GM12878 (cell line): ENCODE data around the gene CARD14. TPM values are rescaled to one million over a fixed set of nuclear protein-coding genes. Genes with fewer than 3 reads are reported as not detected.

ENCODE experiments used
- ATAC-seq: fragments of 200-7000 bp; cut with Tn5 transposase; 3 replicates; pipeline ENCODE4 v1.9.1; 2020; ENCODE audit warnings: mild to moderate bottlenecking, moderate library complexity
- BruUV-seq: library from RNA; stranded (reverse); fragments of 400-500 nt; replicated peaks from 2 replicates; lab custom pipeline; 2021; lab: Mats Ljungman, UMichigan
- CTCF ChIA-PET: fragments of 300-600 bp; sonication (Branson Sonifier 250); formaldehyde crosslinking; extraction: SDS; loops from one replicate; lab custom pipeline; 2021; ENCODE audit warnings: inconsistent platforms; lab: Yijun Ruan, JAX
- POLR2A ChIA-PET: fragments of 350-600 bp; formaldehyde crosslinking; extraction: SDS; loops from one replicate; lab custom pipeline; 2021; ENCODE audit warnings: inconsistent platforms; lab: Charles Lee
- RAD21 ChIA-PET: fragments of 300-600 bp; sonication (Branson Sonifier 250); formaldehyde crosslinking; loops from one replicate; lab custom pipeline; 2023; ENCODE audit warnings: antibody characterized with exemption; ENCODE audit not compliant: unreplicated experiment; lab: Charles Lee
- SMC1A ChIA-PET: fragments of 300-600 bp; sonication (Branson Sonifier 250); formaldehyde crosslinking; loops from one replicate; lab custom pipeline; 2023; ENCODE audit not compliant: unreplicated experiment, uncharacterized antibody; lab: Charles Lee
- DNase-seq: peaks from one replicate; pipeline ENCODE4 v3.0.0-alpha.2; 2011; ENCODE audit warnings: low read depth, low spot score
- FAIRE-seq: peaks from 3 replicates; lab custom pipeline; 2011; peaks lifted over from hg19 to GRCh38; lab: Jason Lieb, UNC
- H2AFZ ChIP-seq: 2 replicates; pipeline ENCODE4 v1.6.0; 2011; ENCODE audit warnings: low read depth, low read length, control low read depth; ENCODE audit not compliant: control insufficient read depth
- H3K27ac ChIP-seq: 2 replicates; pipeline ENCODE4 v1.5.1; 2011; ENCODE audit warnings: control low read depth; ENCODE audit not compliant: control insufficient read depth, insufficient read depth
- H3K27me3 ChIP-seq, 2 experiments: replicated peaks in 1 of 2; 2 replicates each; pipeline versions ENCODE4 v1.6.0 to v1.6.1; 2011; ENCODE audit warnings: low read length in 1 of 2; ENCODE audit not compliant: control insufficient read depth in 2 of 2, insufficient read depth in 2 of 2
- H3K36me3 ChIP-seq, 2 experiments: 2 replicates each; pipeline ENCODE4 v1.5.1; 2011; ENCODE audit warnings: low read length in 1 of 2; ENCODE audit not compliant: control insufficient read depth in 2 of 2, insufficient read depth in 2 of 2
- H3K4me1 ChIP-seq: 2 replicates; pipeline ENCODE4 v1.6.1; 2011; ENCODE audit warnings: mild to moderate bottlenecking, low read length, moderate library complexity, mixed read lengths; ENCODE audit not compliant: control insufficient read depth, insufficient read depth
- H3K4me2 ChIP-seq: 2 replicates; pipeline ENCODE4 v1.6.0; 2011; ENCODE audit warnings: control low read depth; ENCODE audit not compliant: control insufficient read depth, insufficient read depth
- H3K4me3 ChIP-seq: fragments of 200-600 bp; sonication (generic); 2 replicates; pipeline ENCODE4 v1.5.1; 2016
- H3K79me2 ChIP-seq: 2 replicates; pipeline ENCODE4 v1.6.0; 2011; ENCODE audit warnings: low read length; ENCODE audit not compliant: control insufficient read depth, insufficient read depth
- H3K9ac ChIP-seq: 2 replicates; pipeline ENCODE4 v1.8.0; 2011; ENCODE audit warnings: low read length, control low read depth, mixed read lengths; ENCODE audit not compliant: control insufficient read depth, insufficient read depth
- H3K9me3 ChIP-seq: replicated peaks from 3 replicates; pipeline ENCODE4 v1.5.1; 2011; ENCODE audit warnings: mild to moderate bottlenecking, low read length; ENCODE audit not compliant: control insufficient read depth, insufficient read depth
- H4K20me1 ChIP-seq: 2 replicates; pipeline ENCODE4 v1.6.0; 2011; ENCODE audit not compliant: control insufficient read depth, insufficient read depth
- BMI1 ChIP-seq: fragments of 450-650 bp; IDR thresholded peaks from 2 replicates; pipeline ENCODE4 v1.6.1; 2016; ENCODE audit warnings: mild to moderate bottlenecking, moderate library complexity, borderline replicate concordance
- HDGF ChIP-seq: fragments of 450-650 bp; IDR thresholded peaks from 2 replicates; pipeline ENCODE4 v1.6.1; 2016; ENCODE audit warnings: antibody characterized with exemption
- IRF4 ChIP-seq: IDR thresholded peaks from 2 replicates; pipeline ENCODE4 v1.6.1; 2011; ENCODE audit warnings: low read depth, low read length
- IRF5 ChIP-seq: fragments of 450-650 bp; IDR thresholded peaks from 2 replicates; pipeline ENCODE4 v1.6.1; 2017; ENCODE audit warnings: borderline replicate concordance
- KAT2A ChIP-seq: conservative IDR thresholded peaks from 2 replicates; pipeline ENCODE4 v1.6.1; 2011; ENCODE audit warnings: low read depth, low read length; ENCODE audit not compliant: control insufficient read depth
- MEF2A ChIP-seq: IDR thresholded peaks from 2 replicates; pipeline ENCODE4 v1.6.1; 2011; ENCODE audit warnings: low read depth, mild to moderate bottlenecking, low read length, moderate library complexity; ENCODE audit not compliant: insufficient read depth
- MTA2 ChIP-seq: fragments of 450-650 bp; IDR thresholded peaks from 2 replicates; pipeline ENCODE4 v1.6.1; 2016; ENCODE audit warnings: low read depth, mild to moderate bottlenecking, moderate library complexity
- MYC ChIP-seq: IDR thresholded peaks from 2 replicates; pipeline ENCODE4 v1.6.1; 2011; ENCODE audit warnings: mild to moderate bottlenecking, low read length, moderate library complexity, inconsistent platforms; ENCODE audit not compliant: insufficient read depth, insufficient replicate concordance, insufficient read length, severe bottlenecking
- NFYA ChIP-seq: IDR thresholded peaks from 2 replicates; pipeline ENCODE4 v1.6.1; 2011; ENCODE audit warnings: low read depth, mild to moderate bottlenecking, low read length, improper control_type of control experiment, borderline replicate concordance
- NR2C2 ChIP-seq: IDR thresholded peaks from 2 replicates; pipeline ENCODE4 v1.6.1; 2011; ENCODE audit warnings: borderline replicate concordance, low read depth; ENCODE audit not compliant: control insufficient read depth, insufficient read length
- POLR2A ChIP-seq: IDR thresholded peaks from 2 replicates; pipeline ENCODE4 v1.6.1; 2011; ENCODE audit warnings: low read depth, mild to moderate bottlenecking, low read length
- SREBF1 ChIP-seq: IDR thresholded peaks from 2 replicates; pipeline ENCODE4 v1.6.1; 2012; ENCODE audit warnings: mild to moderate bottlenecking, low read length
- ZBED1 ChIP-seq: IDR thresholded peaks from 2 replicates; pipeline ENCODE4 v1.6.1; 2016; ENCODE audit warnings: borderline replicate concordance
- ZNF207 ChIP-seq: fragments of 450-650 bp; IDR thresholded peaks from 2 replicates; pipeline ENCODE4 v1.6.1; 2014; ENCODE audit warnings: antibody characterized with exemption, mild to moderate bottlenecking, borderline replicate concordance
- WGBS: methylation state at CpG from one replicate; pipeline ENCODE4 v1.1.6; 2016; ENCODE audit warnings: low lambda C conversion rate; ENCODE audit not compliant: insufficient replicate concordance, insufficient coverage; ENCODE audit errors: missing lambda C conversion rate; 5-methylcytosine and 5-hydroxymethylcytosine counted together
- in situ Hi-C: fragments of 300-500 bp; cut with MboI; formaldehyde crosslinking; loops from 9 replicates; pipeline ENCODE4 v1.14.3; 2018; ENCODE audit warnings: mixed read lengths
- intact Hi-C: fragments of 100-400 bp; cut with micrococcal nuclease; formaldehyde crosslinking; loops from one replicate; pipeline ENCODE4 v1.14.2; 2022; ENCODE audit not compliant: unreplicated experiment
- polyA plus RNA-seq, 11 experiments: library from polyadenylated mRNA; depleted of rRNA in 4 of 11; unstranded in 6 of 11; stranded (reverse) in 5 of 11; fragments of >200 nt; fragmentation: Nextera tagmentation in 4 of 11; fragmentation: Illumina TruSeq in 1 of 11; extraction: Ambion mirVana in 4 of 11; extraction: Trizol in 1 of 11; gene quantifications; 1 replicate in 1 of 11; 2 replicates in 10 of 11; pipeline versions ENCODE4 v1.2.1 to v1.2.3, GENCODE V29; 2011 to 2016; ENCODE audit warnings: inconsistent platforms in 2 of 11, missing spikeins in 2 of 11, low read depth in 1 of 11
- total RNA-seq, 4 experiments: library from RNA; depleted of rRNA in 3 of 4; stranded (reverse); fragments of >200 nt in 3 of 4; fragmentation: Illumina TruSeq in 1 of 4; extraction: Trizol in 1 of 4; gene quantifications; 2 replicates each; pipeline versions ENCODE4 v1.2.1 to v1.2.3, GENCODE V29; 2013 to 2021
- TF ChIP-seq, protein P1 (sequence below): IDR thresholded peaks from 2 replicates; pipeline ENCODE4 v1.6.1; 2011; ENCODE audit warnings: borderline replicate concordance, low read depth, mild to moderate bottlenecking, moderate library complexity, mixed read lengths, low read length; ENCODE audit not compliant: insufficient read depth; ENCODE audit errors: extremely low read length
- TF ChIP-seq, protein P2 (sequence below): fragments of 450-650 bp; IDR thresholded peaks from 2 replicates; pipeline ENCODE4 v1.6.1; 2016; ENCODE audit warnings: mild to moderate bottlenecking

CARD14 gene
- total and polyA plus RNA-seq, 10 of the 15 experiments (the other 5 are each of a cell fraction or from before 2014, with no cell fraction given): 0.08 to 0.15 TPM; not detected in 8

DNA sequence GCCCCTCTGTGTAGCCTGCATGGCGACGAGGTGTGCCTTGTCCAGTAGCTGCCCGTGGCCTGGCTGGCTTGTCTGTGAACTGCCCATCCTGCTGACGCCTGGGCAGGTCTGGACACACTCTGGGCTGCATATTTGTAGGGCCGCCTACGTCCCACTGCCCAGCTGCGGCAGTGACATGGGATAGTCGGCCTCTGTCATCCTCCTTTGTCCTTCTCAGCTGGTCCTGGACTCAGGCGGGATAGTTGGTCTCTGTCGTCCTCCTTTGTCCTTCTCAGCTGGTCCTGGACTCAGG lies 14.5 kb downstream of the CARD14 start:
- POLR2A ChIA-PET: no interaction called here
- Histone ChIP-seq H2AFZ (no peak overlapping the region), H3K4me2 (no peak overlapping the region), H3K4me1 (no peaks in the 10 kb centered on the region)
- RAD21 ChIA-PET: no interaction called here
- CTCF ChIA-PET: no interaction called here
- intact Hi-C loops: no loop called here
- SMC1A ChIA-PET: no interaction called here
- no TSS peak for BruUV-seq
- 40% methylated on average over 8 of the region's 10 CpGs for WGBS
- TF ChIP-seq HDGF (no peak), POLR2A (no peak)
- TF ChIP-seq, protein P1, sequence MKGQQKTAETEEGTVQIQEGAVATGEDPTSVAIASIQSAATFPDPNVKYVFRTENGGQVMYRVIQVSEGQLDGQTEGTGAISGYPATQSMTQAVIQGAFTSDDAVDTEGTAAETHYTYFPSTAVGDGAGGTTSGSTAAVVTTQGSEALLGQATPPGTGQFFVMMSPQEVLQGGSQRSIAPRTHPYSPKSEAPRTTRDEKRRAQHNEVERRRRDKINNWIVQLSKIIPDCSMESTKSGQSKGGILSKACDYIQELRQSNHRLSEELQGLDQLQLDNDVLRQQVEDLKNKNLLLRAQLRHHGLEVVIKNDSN: no peak
- TF ChIP-seq, all 136 proteins: peak for 0
- in situ Hi-C loops: no loop called here
- peaks cover 0 to 2% of the 10 kb centered on the region in 2 experiments; a peak in 2 of 4 replicates for H3K27me3 ChIP-seq
- ATAC-seq (no peak), FAIRE-seq (no peak), DNase-seq (no peak)
- H3K36me3 ChIP-seq: no peaks in the 10 kb centered on the region
- H3K4me3 ChIP-seq: no peak overlapping the region
- H3K9ac ChIP-seq: no peak overlapping the region
- H3K27ac ChIP-seq: no peak overlapping the region
- no peaks in the 10 kb centered on the region for H3K79me2 ChIP-seq
- no peaks in the 10 kb centered on the region for H4K20me1 ChIP-seq
- no peaks in the 10 kb centered on the region for H3K9me3 ChIP-seq

DNA sequence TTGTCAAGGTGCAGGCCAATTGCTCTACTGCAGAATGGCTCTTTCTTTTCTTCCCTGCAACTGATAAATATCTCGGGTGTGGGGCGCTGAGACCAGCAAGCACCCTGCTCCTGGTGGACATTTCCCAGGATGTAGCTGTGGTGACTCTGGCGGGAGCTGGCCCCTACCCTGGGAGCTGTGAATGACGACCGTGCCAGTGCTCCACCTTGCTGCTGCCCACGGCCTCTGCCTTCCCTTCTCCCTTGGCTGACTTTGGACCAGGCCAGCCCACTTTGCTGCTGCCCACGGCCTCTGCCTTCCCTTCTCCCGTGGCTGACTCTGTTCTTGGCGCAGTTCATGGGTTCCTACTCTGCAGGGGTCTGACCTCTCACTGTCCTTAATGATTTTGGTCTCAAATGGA lies 16.1 kb downstream of the CARD14 start:
- intact Hi-C loops: no loop called here
- Histone ChIP-seq H3K79me2 (no peaks in the 10 kb centered on the region), H3K36me3 (no peaks in the 10 kb centered on the region), H3K27me3 (no peaks in the 10 kb centered on the region; a peak in 2 of 4 replicates), H3K4me2 (no peak overlapping the region), H2AFZ (no peak overlapping the region), H3K27ac (no peak overlapping the region), H3K9ac (no peak overlapping the region), H3K4me1 (no peaks in the 10 kb centered on the region), H3K9me3 (no peaks in the 10 kb centered on the region), H3K4me3 (no peak overlapping the region), H4K20me1 (no peaks in the 10 kb centered on the region)
- POLR2A ChIA-PET: no interaction called here
- no peak for FAIRE-seq
- in situ Hi-C loops: no loop called here
- SMC1A ChIA-PET: no interaction called here
- BruUV-seq: no TSS peak
- CTCF ChIA-PET: interaction anchor here (2.0 kb wide), 1 partner anchor 10 kb away, joined by 5 read pairs; no protein-coding TSS in a partner anchor
- WGBS: 33% methylated on average over 9 of the region's 9 CpGs
- no peak for DNase-seq
- no peak for ATAC-seq
- RAD21 ChIA-PET: no interaction called here
- TF ChIP-seq NFYA (no peak), KAT2A (no peak), SREBF1 (no peak), MEF2A (no peak), IRF5 (no peak), IRF4 (no peak), ZNF207 (no peak), MYC (no peak), ZBED1 (no peak), BMI1 (no peak), NR2C2 (no peak), MTA2 (no peak)
- TF ChIP-seq, protein P2, sequence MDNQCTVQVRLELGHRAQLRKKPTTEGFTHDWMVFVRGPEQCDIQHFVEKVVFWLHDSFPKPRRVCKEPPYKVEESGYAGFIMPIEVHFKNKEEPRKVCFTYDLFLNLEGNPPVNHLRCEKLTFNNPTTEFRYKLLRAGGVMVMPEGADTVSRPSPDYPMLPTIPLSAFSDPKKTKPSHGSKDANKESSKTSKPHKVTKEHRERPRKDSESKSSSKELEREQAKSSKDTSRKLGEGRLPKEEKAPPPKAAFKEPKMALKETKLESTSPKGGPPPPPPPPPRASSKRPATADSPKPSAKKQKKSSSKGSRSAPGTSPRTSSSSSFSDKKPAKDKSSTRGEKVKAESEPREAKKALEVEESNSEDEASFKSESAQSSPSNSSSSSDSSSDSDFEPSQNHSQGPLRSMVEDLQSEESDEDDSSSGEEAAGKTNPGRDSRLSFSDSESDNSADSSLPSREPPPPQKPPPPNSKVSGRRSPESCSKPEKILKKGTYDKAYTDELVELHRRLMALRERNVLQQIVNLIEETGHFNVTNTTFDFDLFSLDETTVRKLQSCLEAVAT: no peak
